ENCODE results near the gene ALDH1L2.
"Not testable (repeated sequence)": the region's sequence is repeated elsewhere in the genome, so short reads cannot be mapped to it uniquely, and the experiment has no call there.

- TF ChIP-seq POLR2A (IDR thresholded peaks at IDR 0.05; ENCODE audit: low read depth, low read length); POLR2AphosphoS5 (IDR thresholded peaks at IDR 0.05; ENCODE audit: low read depth, low read length); TAF1 (IDR thresholded peaks at IDR 0.05; ENCODE audit: borderline replicate concordance, low read depth, low read length): not testable (repeated sequence)
Measured at GRCh38 chr12:105095338-105095737, 11.1 kb upstream of the ALDH1L2 start.

Measured in GM12892 (cell line).